ENCODE data around the gene USH2A.

USH2A gene

GRCh38 chr1:215590779-215591491, 832.3 kb downstream of the USH2A start:
- DNase-seq (ENCODE audit: low read depth) = no peak

- DNase-seq (ENCODE audit: low read depth) = no peak
These were observed 833.4 kb downstream of the USH2A start for GRCh38 chr1:215589650-215590435.

GRCh38 chr1:215584389-215584788, 838.9 kb downstream of the USH2A start:
- no peak for DNase-seq (ENCODE audit: low read depth)

- DNase-seq (ENCODE audit: low read depth) = no peak
These were observed 840.0 kb downstream of the USH2A start for GRCh38 chr1:215583185-215583749.

GRCh38 chr1:215581896-215582295, 841.4 kb downstream of the USH2A start:
- no peak for DNase-seq (ENCODE audit: low read depth)
